GM19025 (cell line): ENCODE data around the gene ANKRD13D.

Experiments used
- ATAC-seq: cut with Tn5 transposase; IDR thresholded peaks from one replicate; pipeline ENCODE4 v1.9.1; 2021; ENCODE audit warnings: mild to moderate bottlenecking, low read depth, moderate library complexity; ENCODE audit not compliant: unreplicated experiment

The ANKRD13D gene

GRCh38 chr11:67261640-67261945, 27.5 kb upstream of the ANKRD13D start:
- ATAC-seq, result no peak

GRCh38 chr11:67261946-67262681, 27.0 kb upstream of the ANKRD13D start:
- ATAC-seq, result no peak

- no peak for ATAC-seq
Measured at GRCh38 chr11:67262731-67263675, 26.1 kb upstream of the ANKRD13D start.

GRCh38 chr11:67264260-67264659, 24.8 kb upstream of the ANKRD13D start:
- no peak for ATAC-seq

GRCh38 chr11:67264877-67265632, 24.0 kb upstream of the ANKRD13D start:
- no peak for ATAC-seq

GRCh38 chr11:67265633-67266448, 23.3 kb upstream of the ANKRD13D start:
- peak; percentile 50 for ATAC-seq

GRCh38 chr11:67266449-67267187, 22.5 kb upstream of the ANKRD13D start, which contains the start of gene GRK2:
GRK2 (plus strand) TSS chr11:67266473; CDS start chr11:67266700, 227 bp downstream.
- peak; percentile 22 for ATAC-seq

- ATAC-seq, result no peak
Measured at GRCh38 chr11:67267188-67268080, 21.7 kb upstream of the ANKRD13D start.

GRCh38 chr11:67268081-67268961, 20.8 kb upstream of the ANKRD13D start:
- ATAC-seq, result peak; percentile 35

- ATAC-seq, result no peak
Measured at GRCh38 chr11:67268962-67269268, 20.2 kb upstream of the ANKRD13D start.

- no peak for ATAC-seq
Measured at GRCh38 chr11:67269401-67270255, 19.5 kb upstream of the ANKRD13D start.

- no peak for ATAC-seq
Measured at GRCh38 chr11:67270256-67271204, 18.6 kb upstream of the ANKRD13D start.

GRCh38 chr11:67271205-67271540, 17.9 kb upstream of the ANKRD13D start:
- no peak for ATAC-seq

- ATAC-seq, result no peak
Measured at GRCh38 chr11:67271541-67272284, 17.4 kb upstream of the ANKRD13D start.
